ENCODE measurements around the gene LMO2.
A peak's percentile ranks its signal among the peaks of the same experiment; 100 is the strongest.

Gene LMO2

GRCh38 chr11:33915526-33915925, 23.6 kb upstream of the LMO2 start:
- no peak for DNase-seq (ENCODE audit: low read depth in 2 of 2)

- DNase-seq (ENCODE audit: low read depth in 2 of 2) = no peak
These were observed 22.1 kb upstream of the LMO2 start for GRCh38 chr11:33913991-33914390.

- no peak for DNase-seq (ENCODE audit: low read depth in 2 of 2)
These were observed 20.8 kb upstream of the LMO2 start for GRCh38 chr11:33912405-33913361.

GRCh38 chr11:33910958-33911339, 19.1 kb upstream of the LMO2 start:
- no peak for DNase-seq (ENCODE audit: low read depth in 2 of 2)

GRCh38 chr11:33910296-33910957, 18.6 kb upstream of the LMO2 start:
- no peak for DNase-seq (ENCODE audit: low read depth in 2 of 2)

GRCh38 chr11:33909552-33909951, 17.7 kb upstream of the LMO2 start:
- DNase-seq (ENCODE audit: low read depth in 2 of 2) = no peak

- DNase-seq (ENCODE audit: low read depth in 2 of 2) = no peak
These were observed 17.3 kb upstream of the LMO2 start for GRCh38 chr11:33909150-33909549.

- no peak for DNase-seq (ENCODE audit: low read depth in 2 of 2)
These were observed 15.5 kb upstream of the LMO2 start for GRCh38 chr11:33907421-33907820.

- DNase-seq (ENCODE audit: low read depth in 2 of 2) = no peak
These were observed 14.8 kb upstream of the LMO2 start for GRCh38 chr11:33906484-33907186.

- no peak for DNase-seq (ENCODE audit: low read depth in 2 of 2)
These were observed 12.2 kb upstream of the LMO2 start for GRCh38 chr11:33904102-33904501.

- no peak for DNase-seq (ENCODE audit: low read depth in 2 of 2)
These were observed 8.4 kb upstream of the LMO2 start for GRCh38 chr11:33900159-33900840.

GRCh38 chr11:33899400-33900037, 7.6 kb upstream of the LMO2 start:
- DNase-seq (ENCODE audit: low read depth in 2 of 2) = no peak

- DNase-seq (ENCODE audit: low read depth in 2 of 2) = no peak
These were observed 7.1 kb upstream of the LMO2 start for GRCh38 chr11:33898957-33899356.

GRCh38 chr11:33897761-33898375, 6.0 kb upstream of the LMO2 start:
- DNase-seq (ENCODE audit: low read depth in 2 of 2) = no peak

- no peak for DNase-seq (ENCODE audit: low read depth in 2 of 2)
These were observed 5.0 kb upstream of the LMO2 start for GRCh38 chr11:33896911-33897310.

- no peak for DNase-seq (ENCODE audit: low read depth in 2 of 2)
These were observed 3.9 kb upstream of the LMO2 start for GRCh38 chr11:33895752-33896137.

GRCh38 chr11:33894398-33894746, 2.5 kb upstream of the LMO2 start:
- DNase-seq (ENCODE audit: low read depth in 2 of 2) = no peak

GRCh38 chr11:33893711-33894397, 2.0 kb upstream of the LMO2 start:
- DNase-seq (ENCODE audit: low read depth in 2 of 2) = peak; percentile 48 to 56

GRCh38 chr11:33892906-33893594, 1.2 kb upstream of the LMO2 start:
- DNase-seq (ENCODE audit: low read depth in 2 of 2) = no peak

- no peak for DNase-seq (ENCODE audit: low read depth in 2 of 2)
These were observed 2.0 kb downstream of the LMO2 start for GRCh38 chr11:33889821-33890378.
